Osteoblast (primary cell): ENCODE results near the gene GREM2. TPM values are rescaled to one million over a fixed set of nuclear protein-coding genes. Genes with fewer than 3 reads are reported as not detected.
A peak's percentile ranks its signal among the peaks of the same experiment; 100 is the strongest.

ENCODE experiments used
- DNase-seq: peaks from one replicate; pipeline ENCODE4 v3.0.0; 2011; ENCODE audit warnings: low spot score, mixed read lengths; ENCODE audit not compliant: insufficient read length; ENCODE audit errors: missing footprints
- H2AFZ ChIP-seq: 2 replicates; pipeline ENCODE4 v1.6.0; 2011; ENCODE audit warnings: mild to moderate bottlenecking, low read length
- H3K27ac ChIP-seq: 2 replicates; pipeline ENCODE4 v1.5.1; 2011; ENCODE audit warnings: mild to moderate bottlenecking, low read depth, low read length, moderate library complexity
- H3K27me3 ChIP-seq: 2 replicates; pipeline ENCODE4 v1.6.0; 2012; ENCODE audit warnings: mild to moderate bottlenecking, control low read depth, inconsistent platforms, low read length, moderate library complexity; ENCODE audit not compliant: insufficient read depth
- H3K36me3 ChIP-seq: 2 replicates; pipeline ENCODE4 v1.5.1; 2011; ENCODE audit warnings: mild to moderate bottlenecking, low read length, control low read depth, moderate library complexity; ENCODE audit not compliant: insufficient read depth
- H3K4me1 ChIP-seq: 2 replicates; pipeline ENCODE4 v1.5.1; 2011; ENCODE audit warnings: mild to moderate bottlenecking, low read length, control low read depth, moderate library complexity; ENCODE audit not compliant: insufficient read depth
- H3K4me2 ChIP-seq: 2 replicates; pipeline ENCODE4 v1.6.0; 2011; ENCODE audit warnings: mild to moderate bottlenecking, low read length; ENCODE audit not compliant: insufficient read depth
- H3K4me3 ChIP-seq: fragments of 200-600 bp; sonication (generic); 3 replicates; pipeline ENCODE4 v1.5.1; 2012; ENCODE audit warnings: mild to moderate bottlenecking, low read length, inconsistent platforms; ENCODE audit not compliant: insufficient read depth
- H3K79me2 ChIP-seq: 2 replicates; pipeline ENCODE4 v1.6.0; 2012; ENCODE audit warnings: mild to moderate bottlenecking, low read length, control low read depth, inconsistent platforms; ENCODE audit not compliant: insufficient read depth
- H3K9me3 ChIP-seq: 2 replicates; pipeline ENCODE4 v1.5.1; 2011; ENCODE audit warnings: low read depth, low read length, control low read depth
- H4K20me1 ChIP-seq: 2 replicates; pipeline ENCODE4 v1.6.0; 2012; ENCODE audit warnings: mild to moderate bottlenecking, low read length, control low read depth; ENCODE audit not compliant: insufficient read depth
- total RNA-seq: library from RNA; depleted of rRNA; stranded (reverse); fragments of >200 nt; gene quantifications from 2 replicates; pipeline ENCODE4 v1.2.3, GENCODE V29; 2012
- TF ChIP-seq, protein P1 (sequence below): IDR thresholded peaks from 2 replicates; pipeline ENCODE4 v1.5.1; 2011; ENCODE audit warnings: mild to moderate bottlenecking, low read depth, low read length, moderate library complexity; ENCODE audit errors: extremely low read depth

Gene GREM2
- total RNA-seq, 1 donor: 4.7 TPM

DNA sequence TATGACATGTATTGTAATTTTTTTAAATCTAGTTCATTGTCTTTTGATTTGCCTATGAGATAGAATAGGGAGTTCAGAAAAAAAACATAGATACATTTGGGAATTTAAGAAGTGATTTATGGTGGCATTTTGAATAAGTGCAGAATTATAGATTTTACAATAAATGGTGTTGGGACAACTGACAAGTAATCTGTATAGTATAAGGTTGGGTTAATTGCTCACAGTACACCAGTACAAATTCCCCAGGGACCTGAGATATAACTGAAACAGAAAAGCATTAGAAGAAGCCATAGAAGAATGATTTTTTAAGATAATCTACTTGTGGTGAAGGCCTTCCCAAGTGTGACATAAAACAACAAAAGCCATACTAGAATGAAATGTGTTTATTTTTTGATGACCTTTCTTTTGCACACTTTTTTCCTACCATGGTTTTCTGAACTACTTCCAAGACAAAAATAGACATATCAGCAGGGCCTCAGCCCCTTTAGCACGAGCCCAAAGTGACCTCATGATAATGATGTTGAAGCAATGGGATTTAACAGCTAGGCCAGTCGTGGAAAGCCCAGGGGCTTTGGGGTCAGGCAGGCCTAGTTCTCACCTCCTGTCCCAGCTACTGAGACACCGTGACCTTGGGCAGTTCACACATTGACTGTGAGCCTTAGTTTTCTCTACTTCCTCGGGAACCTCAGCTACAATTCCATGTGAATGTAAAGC, 87.4 kb downstream of the GREM2 start:
- no peak overlapping the region for H3K27ac ChIP-seq
- no peak overlapping the region for H3K4me3 ChIP-seq
- H3K36me3 ChIP-seq: no peaks in the 10 kb centered on the region
- DNase-seq: no peak
- H3K4me2 ChIP-seq: no peak overlapping the region
- TF ChIP-seq, protein P1, sequence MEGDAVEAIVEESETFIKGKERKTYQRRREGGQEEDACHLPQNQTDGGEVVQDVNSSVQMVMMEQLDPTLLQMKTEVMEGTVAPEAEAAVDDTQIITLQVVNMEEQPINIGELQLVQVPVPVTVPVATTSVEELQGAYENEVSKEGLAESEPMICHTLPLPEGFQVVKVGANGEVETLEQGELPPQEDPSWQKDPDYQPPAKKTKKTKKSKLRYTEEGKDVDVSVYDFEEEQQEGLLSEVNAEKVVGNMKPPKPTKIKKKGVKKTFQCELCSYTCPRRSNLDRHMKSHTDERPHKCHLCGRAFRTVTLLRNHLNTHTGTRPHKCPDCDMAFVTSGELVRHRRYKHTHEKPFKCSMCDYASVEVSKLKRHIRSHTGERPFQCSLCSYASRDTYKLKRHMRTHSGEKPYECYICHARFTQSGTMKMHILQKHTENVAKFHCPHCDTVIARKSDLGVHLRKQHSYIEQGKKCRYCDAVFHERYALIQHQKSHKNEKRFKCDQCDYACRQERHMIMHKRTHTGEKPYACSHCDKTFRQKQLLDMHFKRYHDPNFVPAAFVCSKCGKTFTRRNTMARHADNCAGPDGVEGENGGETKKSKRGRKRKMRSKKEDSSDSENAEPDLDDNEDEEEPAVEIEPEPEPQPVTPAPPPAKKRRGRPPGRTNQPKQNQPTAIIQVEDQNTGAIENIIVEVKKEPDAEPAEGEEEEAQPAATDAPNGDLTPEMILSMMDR: no peak
- H3K79me2 ChIP-seq: no peaks in the 10 kb centered on the region
- H3K4me1 ChIP-seq: no peaks in the 10 kb centered on the region
- no peaks in the 10 kb centered on the region for H3K27me3 ChIP-seq
- no peaks in the 10 kb centered on the region for H4K20me1 ChIP-seq
- no peaks in the 10 kb centered on the region for H3K9me3 ChIP-seq
- no peak overlapping the region for H2AFZ ChIP-seq

DNA sequence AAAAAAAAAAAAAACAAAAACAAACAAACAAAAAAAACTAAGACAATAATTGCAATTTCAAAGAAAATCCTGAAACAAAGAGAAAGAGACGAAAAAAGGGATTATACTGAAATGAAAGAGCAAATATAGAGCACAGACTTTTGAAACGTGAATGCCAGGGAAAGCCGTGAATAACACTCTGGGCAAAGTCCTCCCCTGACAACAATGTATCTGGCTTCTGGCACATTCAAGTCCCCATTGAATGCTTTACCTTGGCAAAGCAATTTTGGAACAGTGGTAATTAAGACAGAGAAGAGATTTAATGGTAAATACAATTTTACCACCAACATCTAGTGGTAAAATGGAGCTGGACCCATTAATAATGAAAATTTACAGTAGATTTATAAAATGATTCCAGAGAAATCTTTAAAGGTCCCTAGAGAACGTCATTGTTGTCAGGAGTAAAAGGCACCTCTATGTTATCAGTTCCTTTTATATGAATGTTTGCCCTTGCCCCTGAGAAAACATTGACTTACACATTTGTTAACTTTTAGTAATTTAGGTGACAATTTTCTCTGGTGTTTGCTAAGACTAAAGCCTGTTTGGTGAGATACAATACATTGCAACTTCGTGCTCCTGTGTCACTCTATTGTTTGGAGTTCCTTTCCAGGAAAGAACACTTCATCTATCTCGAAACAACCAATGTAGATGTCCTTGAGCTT, 89.7 kb downstream of the GREM2 start:
- Histone ChIP-seq H3K27ac (no peak overlapping the region), H4K20me1 (no peaks in the 10 kb centered on the region), H3K4me1 (no peaks in the 10 kb centered on the region), H3K27me3 (no peaks in the 10 kb centered on the region), H3K4me2 (no peak overlapping the region), H3K79me2 (no peaks in the 10 kb centered on the region), H2AFZ (no peak overlapping the region), H3K36me3 (no peaks in the 10 kb centered on the region), H3K9me3 (no peaks in the 10 kb centered on the region), H3K4me3 (no peak overlapping the region)
- DNase-seq: peak; percentile 42
- TF ChIP-seq, protein P1: no peak

DNA sequence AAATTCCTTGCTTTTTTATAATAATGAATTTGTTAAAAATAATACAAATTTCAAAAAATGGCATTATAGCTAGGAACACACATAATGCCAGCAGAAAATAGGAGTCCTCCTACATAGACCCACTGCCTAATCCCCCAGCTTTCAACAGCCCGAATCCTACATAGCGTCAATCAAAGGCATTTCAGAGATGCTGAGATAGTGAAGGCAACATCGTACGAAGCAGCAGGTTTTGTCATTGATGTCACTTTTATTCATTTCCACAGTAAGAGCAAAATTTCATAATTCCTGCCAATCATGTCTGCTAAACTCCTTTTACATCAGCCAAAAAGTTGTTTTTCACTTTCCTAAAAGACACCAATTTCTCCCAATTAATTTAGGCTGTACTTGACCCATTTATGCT, 94.1 kb downstream of the GREM2 start:
- DNase-seq: no peak
- TF ChIP-seq, protein P1: no peak
- Histone ChIP-seq H3K4me1 (peaks cover 11% of the 10 kb centered on the region), H3K79me2 (no peaks in the 10 kb centered on the region), H3K4me3 (no peak overlapping the region), H3K4me2 (no peak overlapping the region), H3K27me3 (no peaks in the 10 kb centered on the region), H3K9me3 (no peaks in the 10 kb centered on the region), H4K20me1 (no peaks in the 10 kb centered on the region), H3K36me3 (no peaks in the 10 kb centered on the region), H3K27ac (no peak overlapping the region), H2AFZ (no peak overlapping the region)

DNA sequence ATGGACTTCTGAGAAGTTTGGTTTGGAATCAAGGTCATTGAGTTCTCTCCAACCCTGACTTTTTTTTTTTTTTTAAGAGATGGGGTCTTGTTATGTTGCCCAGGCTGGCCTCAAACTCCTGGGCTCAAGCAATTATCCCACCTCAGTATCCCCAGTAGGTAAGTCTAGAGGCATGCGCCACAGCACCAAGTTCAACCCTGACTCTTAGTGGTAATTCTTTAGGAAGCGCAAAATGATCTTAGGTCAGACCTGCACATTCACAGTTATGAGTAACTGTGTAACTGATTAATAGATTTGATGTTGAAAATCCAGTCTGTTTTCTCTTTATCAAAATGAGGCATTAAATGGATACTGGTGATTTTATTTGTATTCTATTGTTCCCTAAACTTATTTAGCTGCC, 95.9 kb downstream of the GREM2 start:
- H2AFZ ChIP-seq: no peak overlapping the region
- no peak for DNase-seq
- no peaks in the 10 kb centered on the region for H4K20me1 ChIP-seq
- H3K79me2 ChIP-seq: no peaks in the 10 kb centered on the region
- H3K9me3 ChIP-seq: no peaks in the 10 kb centered on the region
- no peak overlapping the region for H3K4me3 ChIP-seq
- H3K4me1 ChIP-seq: peaks cover 11% of the 10 kb centered on the region
- H3K4me2 ChIP-seq: peak overlapping the region; percentile 28
- H3K27me3 ChIP-seq: no peaks in the 10 kb centered on the region
- H3K36me3 ChIP-seq: no peaks in the 10 kb centered on the region
- TF ChIP-seq, protein P1: no peak
- no peak overlapping the region for H3K27ac ChIP-seq
